Endothelial cell of umbilical vein (primary cell): Measurements from ENCODE around the gene VANGL1. TPM values are rescaled to one million over a fixed set of nuclear protein-coding genes. Genes with fewer than 3 reads are reported as not detected.

ENCODE experiments used
- BruUV-seq: library from RNA; stranded (reverse); fragments of 400-500 nt; replicated peaks from 2 replicates; lab custom pipeline; 2021; lab: Mats Ljungman, UMichigan
- CTCF ChIA-PET: fragments of 300-600, 350-600 bp; sonication (Branson Sonifier 250); formaldehyde crosslinking; loops from one replicate; lab custom pipeline; 2021; ENCODE audit warnings: antibody characterized with exemption, inconsistent platforms; lab: Charles Lee
- POLR2A ChIA-PET: fragments of 300-600, 350-600 bp; sonication (Branson Sonifier 250); formaldehyde crosslinking; loops from one replicate; lab custom pipeline; 2021; ENCODE audit warnings: antibody characterized with exemption, inconsistent platforms; lab: Charles Lee
- DNase-seq: peaks from one replicate; pipeline ENCODE4 v3.0.0-alpha.2; 2011; ENCODE audit warnings: low read depth, low spot score
- FAIRE-seq: peaks from 2 replicates; lab custom pipeline; 2011; peaks lifted over from hg19 to GRCh38; lab: Jason Lieb, UNC
- H2AFZ ChIP-seq: 2 replicates; pipeline ENCODE4 v1.6.0; 2012; ENCODE audit warnings: low read depth, low read length, control low read depth, inconsistent platforms
- H3K27ac ChIP-seq: 2 replicates; pipeline ENCODE4 v1.5.1; 2011; ENCODE audit warnings: low read depth, mild to moderate bottlenecking, control low read depth, low read length, moderate library complexity; ENCODE audit not compliant: insufficient read depth
- H3K27me3 ChIP-seq, 2 experiments: 2 replicates each; pipeline versions ENCODE4 v1.6.0 to v1.6.1; 2011; ENCODE audit warnings: low read length in 2 of 2, mixed read lengths in 1 of 2; ENCODE audit not compliant: control insufficient read depth in 2 of 2, insufficient read depth in 2 of 2
- H3K36me3 ChIP-seq, 2 experiments: 2 replicates in 1 of 2; 3 replicates in 1 of 2; pipeline ENCODE4 v1.5.1; 2011; ENCODE audit warnings: low read length in 2 of 2, mild to moderate bottlenecking in 1 of 2, moderate library complexity in 1 of 2; ENCODE audit not compliant: control insufficient read depth in 2 of 2, insufficient read depth in 2 of 2; ENCODE audit errors: extremely low read depth in 1 of 2
- H3K4me1 ChIP-seq: 3 replicates; pipeline ENCODE4 v1.5.1; 2011; ENCODE audit warnings: mild to moderate bottlenecking, low read length; ENCODE audit not compliant: control insufficient read depth, insufficient read depth; ENCODE audit errors: extremely low read depth
- H3K4me2 ChIP-seq: 2 replicates; pipeline ENCODE4 v1.6.1; 2011; ENCODE audit warnings: low read length, control low read depth, mixed read lengths; ENCODE audit not compliant: insufficient read depth
- H3K4me3 ChIP-seq, 3 experiments: fragments of 200-600 bp in 1 of 3; sonication (generic), shearing (Covaris generic) in 1 of 3; replicated peaks in 1 of 3; 2 replicates each; pipeline ENCODE4 v1.5.1; 2011 to 2016; ENCODE audit warnings: control low read depth in 3 of 3, low read length in 3 of 3, mild to moderate bottlenecking in 2 of 3, inconsistent platforms in 1 of 3, low read depth in 1 of 3, moderate library complexity in 1 of 3; ENCODE audit not compliant: insufficient read depth in 1 of 3
- H3K79me2 ChIP-seq: 2 replicates; pipeline ENCODE4 v1.6.0; 2012; ENCODE audit warnings: low read length, inconsistent platforms; ENCODE audit not compliant: control insufficient read depth, insufficient read depth
- H3K9ac ChIP-seq: replicated peaks from 2 replicates; pipeline ENCODE3; 2011; ENCODE audit warnings: low read length, control low read depth; ENCODE audit not compliant: insufficient read depth; ENCODE audit errors: extremely low read depth
- H3K9me1 ChIP-seq: replicated peaks from 3 replicates; pipeline ENCODE4 v1.6.0; 2011; ENCODE audit warnings: mild to moderate bottlenecking, low read length; ENCODE audit not compliant: control insufficient read depth, insufficient read depth; ENCODE audit errors: extremely low read depth
- H3K9me3 ChIP-seq: replicated peaks from 2 replicates; pipeline ENCODE4 v1.5.1; 2012; ENCODE audit warnings: low read length, inconsistent platforms; ENCODE audit not compliant: control insufficient read depth, insufficient read depth
- H4K20me1 ChIP-seq: replicated peaks from 2 replicates; pipeline ENCODE3; 2011; ENCODE audit warnings: mild to moderate bottlenecking, low read length; ENCODE audit not compliant: control insufficient read depth, insufficient read depth; ENCODE audit errors: extremely low read depth
- EZH2 ChIP-seq: IDR thresholded peaks from 2 replicates; pipeline ENCODE4 v1.6.1; 2012; ENCODE audit warnings: borderline replicate concordance, low read depth, mild to moderate bottlenecking, moderate library complexity, low read length, inconsistent platforms; ENCODE audit not compliant: severe bottlenecking
- FOS ChIP-seq: IDR thresholded peaks from 2 replicates; pipeline ENCODE4 v1.6.1; 2011; ENCODE audit warnings: mild to moderate bottlenecking, low read length, moderate library complexity, borderline replicate concordance; ENCODE audit not compliant: insufficient read depth
- GATA2 ChIP-seq: IDR thresholded peaks from 2 replicates; pipeline ENCODE4 v1.7.0; 2011; ENCODE audit warnings: low read depth, mild to moderate bottlenecking, moderate library complexity, mixed read lengths, low read length; ENCODE audit not compliant: insufficient read length, insufficient read depth
- JUN ChIP-seq: IDR thresholded peaks from 2 replicates; pipeline ENCODE4 v1.6.1; 2011; ENCODE audit warnings: borderline replicate concordance, low read depth; ENCODE audit not compliant: insufficient read length, insufficient read depth
- MYC ChIP-seq: IDR thresholded peaks from one replicate; pipeline ENCODE4 v1.6.1; 2011; ENCODE audit warnings: mild to moderate bottlenecking, low read depth, low read length
- POLR2A ChIP-seq: IDR thresholded peaks from 2 replicates; pipeline ENCODE4 v1.6.1; 2012; ENCODE audit warnings: low read depth, mild to moderate bottlenecking, control low read depth, low read length
- POLR2AphosphoS5 ChIP-seq: IDR thresholded peaks from 2 replicates; pipeline ENCODE4 v1.6.1; 2012; ENCODE audit warnings: low read depth, mild to moderate bottlenecking, control low read depth, low read length, moderate library complexity; ENCODE audit not compliant: insufficient read depth
- dilution Hi-C: fragments of 300-500 bp; cut with MboI; formaldehyde crosslinking; loops from one replicate; pipeline ENCODE4 v1.15.0; 2019; ENCODE audit warnings: low sequenced_read_pairs; ENCODE audit not compliant: extremely low pct_ligation_motif_present
- intact Hi-C: fragments of 100-400 bp; cut with micrococcal nuclease; formaldehyde crosslinking; loops from one replicate; pipeline ENCODE4 v1.10.0; 2022
- polyA plus RNA-seq, 4 experiments: library from polyadenylated mRNA; depleted of rRNA in 3 of 4; stranded (reverse) in 3 of 4; unstranded in 1 of 4; fragments of >200 nt; gene quantifications; 2 replicates each; pipeline versions ENCODE4 v1.2.1 to v1.2.3, GENCODE V29; 2011 to 2012; ENCODE audit warnings: missing spikeins in 1 of 4
- total RNA-seq: library from RNA; stranded (reverse); gene quantifications from 2 replicates; pipeline ENCODE4 v1.2.3, GENCODE V29; 2021
- TF ChIP-seq, protein P1 (sequence below), 2 donors: IDR thresholded peaks; 1 replicate in 1 of 2; 2 replicates in 1 of 2; pipeline ENCODE4 v1.5.1; 2011; ENCODE audit warnings: low read length in 2 of 2, mild to moderate bottlenecking in 2 of 2, moderate library complexity in 2 of 2, control low read depth in 1 of 2, inconsistent platforms in 1 of 2, low read depth in 1 of 2; ENCODE audit not compliant: insufficient read depth in 1 of 2; ENCODE audit errors: extremely low read depth in 1 of 2
- TF ChIP-seq, protein P2 (sequence below): IDR thresholded peaks from 2 replicates; pipeline ENCODE4 v1.6.1; 2011; ENCODE audit not compliant: insufficient read depth, insufficient read length

VANGL1 gene
- total and polyA plus RNA-seq, 2 donors (not counting 3 experiments of a cell fraction or from before 2014, with no cell fraction given): 15.0 to 24.8 TPM

DNA sequence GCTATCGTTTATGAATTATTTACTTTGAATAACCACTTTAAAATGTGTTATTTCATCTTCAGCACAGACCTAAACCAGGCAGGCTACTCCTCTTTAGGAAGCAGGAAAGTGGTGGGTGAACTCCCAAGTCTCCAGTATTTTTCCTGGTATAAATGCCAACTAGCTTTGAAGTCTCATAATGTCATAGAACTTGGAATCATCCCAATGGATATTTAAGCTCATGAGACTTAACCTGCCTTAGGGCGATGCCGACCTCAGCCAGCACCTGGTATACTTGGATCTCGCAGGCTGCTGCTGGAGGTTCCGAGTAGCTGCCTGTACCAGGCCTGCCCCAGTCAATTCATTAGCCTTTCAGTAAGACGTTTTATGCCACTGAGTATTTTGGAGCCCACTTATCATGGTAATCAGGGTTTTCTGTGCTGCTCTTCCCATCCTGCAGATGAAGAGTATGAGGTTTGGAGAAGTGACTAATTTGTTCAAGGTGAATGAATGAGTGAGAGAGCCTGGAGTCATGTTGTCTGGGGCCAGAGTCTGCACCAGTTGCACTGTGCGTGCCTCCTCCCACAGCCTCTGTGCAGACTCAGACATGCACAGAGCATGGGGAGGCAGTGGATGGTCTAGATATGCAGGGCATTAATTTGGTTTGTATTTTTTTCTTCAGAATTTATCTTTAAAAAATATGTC is 34.9 kb downstream of the VANGL1 start:
- Histone ChIP-seq H3K79me2 (no peaks in the 10 kb centered on the region), H2AFZ (no peak overlapping the region), H4K20me1 (no peaks in the 10 kb centered on the region), H3K36me3 (peaks cover 0 to 2% of the 10 kb centered on the region in 2 experiments), H3K9me1 (no peaks in the 10 kb centered on the region), H3K4me2 (no peak overlapping the region), H3K27me3 (no peaks in the 10 kb centered on the region), H3K27ac (no peak overlapping the region), H3K9ac (no peak overlapping the region), H3K4me3 (no peak overlapping the region), H3K4me1 (no peaks in the 10 kb centered on the region), H3K9me3 (no peaks in the 10 kb centered on the region)
- intact Hi-C loops (no loop called here), dilution Hi-C loops (no loop called here)
- FAIRE-seq: no peak
- CTCF ChIA-PET: no interaction called here
- no TSS peak for BruUV-seq
- no peak for DNase-seq
- POLR2A ChIA-PET: no interaction called here
- TF ChIP-seq EZH2: no peak
- TF ChIP-seq POLR2AphosphoS5: no peak
- TF ChIP-seq, protein P1, sequence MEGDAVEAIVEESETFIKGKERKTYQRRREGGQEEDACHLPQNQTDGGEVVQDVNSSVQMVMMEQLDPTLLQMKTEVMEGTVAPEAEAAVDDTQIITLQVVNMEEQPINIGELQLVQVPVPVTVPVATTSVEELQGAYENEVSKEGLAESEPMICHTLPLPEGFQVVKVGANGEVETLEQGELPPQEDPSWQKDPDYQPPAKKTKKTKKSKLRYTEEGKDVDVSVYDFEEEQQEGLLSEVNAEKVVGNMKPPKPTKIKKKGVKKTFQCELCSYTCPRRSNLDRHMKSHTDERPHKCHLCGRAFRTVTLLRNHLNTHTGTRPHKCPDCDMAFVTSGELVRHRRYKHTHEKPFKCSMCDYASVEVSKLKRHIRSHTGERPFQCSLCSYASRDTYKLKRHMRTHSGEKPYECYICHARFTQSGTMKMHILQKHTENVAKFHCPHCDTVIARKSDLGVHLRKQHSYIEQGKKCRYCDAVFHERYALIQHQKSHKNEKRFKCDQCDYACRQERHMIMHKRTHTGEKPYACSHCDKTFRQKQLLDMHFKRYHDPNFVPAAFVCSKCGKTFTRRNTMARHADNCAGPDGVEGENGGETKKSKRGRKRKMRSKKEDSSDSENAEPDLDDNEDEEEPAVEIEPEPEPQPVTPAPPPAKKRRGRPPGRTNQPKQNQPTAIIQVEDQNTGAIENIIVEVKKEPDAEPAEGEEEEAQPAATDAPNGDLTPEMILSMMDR (IDR thresholded peaks at IDR 0.05; ENCODE audit: extremely low read depth in 1 of 2, insufficient read depth in 1 of 2, low read depth in 1 of 2, low read length in 2 of 2): no peak
- TF ChIP-seq MYC: no peak
- no peak for TF ChIP-seq FOS
- TF ChIP-seq POLR2A: no peak
- TF ChIP-seq GATA2: no peak
- TF ChIP-seq, protein P2, sequence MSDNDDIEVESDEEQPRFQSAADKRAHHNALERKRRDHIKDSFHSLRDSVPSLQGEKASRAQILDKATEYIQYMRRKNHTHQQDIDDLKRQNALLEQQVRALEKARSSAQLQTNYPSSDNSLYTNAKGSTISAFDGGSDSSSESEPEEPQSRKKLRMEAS: no peak
- TF ChIP-seq JUN: no peak
